Measurements from ENCODE around the gene ADRM1.

The ADRM1 gene

DNA sequence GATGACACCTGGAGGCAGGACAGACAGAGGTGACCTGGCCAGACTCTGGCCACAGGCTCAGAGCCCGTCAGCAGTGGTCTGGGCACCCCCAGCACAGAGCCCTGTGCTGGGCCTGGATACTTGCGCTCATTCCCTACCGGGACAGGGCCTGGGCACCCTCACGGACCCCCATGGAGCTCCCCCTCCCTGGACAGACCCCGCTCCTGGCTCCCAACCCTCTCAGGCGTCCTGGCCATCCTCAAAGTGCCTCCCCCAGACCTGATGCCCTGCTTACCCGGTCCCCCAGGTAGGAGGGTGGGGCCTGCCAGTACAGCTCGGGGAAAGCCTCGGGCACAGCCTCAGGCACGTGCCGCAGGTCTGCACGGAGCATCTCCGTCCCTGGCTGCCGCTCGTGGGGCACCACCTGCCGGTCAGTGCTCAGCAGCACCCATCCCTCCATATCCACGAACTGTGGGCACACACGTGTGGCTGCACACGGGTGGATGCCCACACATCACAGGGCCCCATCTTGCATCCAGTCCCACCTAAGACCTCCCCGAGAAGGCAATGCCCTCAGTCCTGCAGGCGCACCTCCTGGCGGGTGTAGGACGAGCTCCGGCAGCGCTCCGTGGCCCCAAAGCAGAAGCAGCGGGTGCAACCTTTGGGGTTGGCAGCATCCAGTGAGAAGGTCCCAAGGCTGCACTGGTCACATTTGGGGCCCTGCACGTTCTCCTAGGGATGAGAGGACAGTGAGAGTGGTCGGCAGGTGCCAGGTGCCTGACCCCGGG lies 24.3 kb downstream of the ADRM1 start:
- no peak for DNase-seq

DNA sequence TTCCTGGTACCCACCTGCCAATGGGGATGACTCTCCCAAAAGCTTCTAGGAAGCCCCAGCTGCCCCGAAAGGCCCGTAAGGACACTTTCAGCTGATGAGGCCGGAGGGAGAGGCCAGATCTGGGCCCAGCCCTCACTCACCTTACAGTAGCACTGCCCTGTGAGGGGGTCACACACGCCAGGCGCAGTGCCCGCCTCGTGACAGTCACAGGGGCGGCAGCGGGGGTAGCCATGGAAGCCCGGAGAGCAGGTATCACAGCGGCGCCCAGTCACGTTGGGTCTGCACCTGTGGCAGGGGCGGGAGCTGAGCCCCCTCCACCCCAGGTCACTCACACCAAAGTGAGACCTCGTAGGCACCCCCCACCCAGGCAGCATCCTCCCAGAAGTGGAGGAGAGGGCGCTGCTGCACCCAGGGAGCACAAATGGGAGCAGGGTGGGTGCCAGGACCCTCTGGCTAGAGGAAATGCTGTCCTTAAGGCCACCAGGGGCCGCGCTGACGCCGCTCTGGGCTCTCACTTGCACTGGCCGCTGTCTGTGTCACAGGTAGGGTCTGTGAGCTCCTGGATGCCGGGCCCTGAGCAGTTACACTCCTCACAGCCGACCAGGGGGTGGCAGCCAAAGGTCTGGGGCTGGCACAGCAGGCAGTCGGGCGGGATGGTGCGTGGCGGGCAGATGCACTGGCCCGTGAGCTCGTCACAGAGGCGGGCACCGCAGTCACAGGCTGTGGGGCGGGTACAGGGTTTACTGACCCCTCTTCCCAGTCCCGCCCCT lies 25.1 kb downstream of the ADRM1 start:
- DNase-seq = no peak

DNA sequence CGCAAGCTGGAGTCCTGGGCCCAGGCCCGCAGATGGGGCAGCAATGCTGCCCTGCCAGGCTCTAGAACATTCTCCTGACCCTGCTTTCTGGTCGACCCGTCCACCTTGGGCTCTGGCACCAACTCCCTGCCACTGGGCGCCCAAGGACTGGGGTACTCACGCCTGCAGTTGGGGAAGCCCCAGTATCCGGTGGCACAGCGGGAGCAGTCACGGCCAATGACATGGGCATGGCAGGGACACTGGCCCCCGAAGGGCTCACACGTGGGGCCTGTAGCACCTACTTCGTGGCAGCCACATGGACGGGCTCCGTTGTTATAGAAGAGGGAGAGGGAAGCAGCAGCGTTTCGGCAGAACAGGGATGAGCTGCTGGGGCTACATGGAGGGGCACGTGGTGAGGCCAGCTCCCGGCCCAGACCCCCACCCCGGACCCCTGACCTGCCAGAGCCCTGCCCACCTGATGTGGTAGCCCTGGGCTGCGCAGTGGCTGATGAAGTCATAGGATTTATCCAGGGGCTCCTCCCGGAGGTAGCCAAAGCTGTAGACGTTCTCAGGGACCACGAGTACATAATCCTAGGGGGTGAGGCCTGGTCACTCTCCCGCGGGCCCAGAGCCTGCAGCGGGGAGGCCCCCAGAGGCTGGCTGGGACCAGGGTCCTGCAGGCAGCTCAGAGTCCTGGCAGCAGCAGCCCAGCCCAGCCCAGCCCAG lies 26.0 kb downstream of the ADRM1 start:
- no peak for DNase-seq

DNA sequence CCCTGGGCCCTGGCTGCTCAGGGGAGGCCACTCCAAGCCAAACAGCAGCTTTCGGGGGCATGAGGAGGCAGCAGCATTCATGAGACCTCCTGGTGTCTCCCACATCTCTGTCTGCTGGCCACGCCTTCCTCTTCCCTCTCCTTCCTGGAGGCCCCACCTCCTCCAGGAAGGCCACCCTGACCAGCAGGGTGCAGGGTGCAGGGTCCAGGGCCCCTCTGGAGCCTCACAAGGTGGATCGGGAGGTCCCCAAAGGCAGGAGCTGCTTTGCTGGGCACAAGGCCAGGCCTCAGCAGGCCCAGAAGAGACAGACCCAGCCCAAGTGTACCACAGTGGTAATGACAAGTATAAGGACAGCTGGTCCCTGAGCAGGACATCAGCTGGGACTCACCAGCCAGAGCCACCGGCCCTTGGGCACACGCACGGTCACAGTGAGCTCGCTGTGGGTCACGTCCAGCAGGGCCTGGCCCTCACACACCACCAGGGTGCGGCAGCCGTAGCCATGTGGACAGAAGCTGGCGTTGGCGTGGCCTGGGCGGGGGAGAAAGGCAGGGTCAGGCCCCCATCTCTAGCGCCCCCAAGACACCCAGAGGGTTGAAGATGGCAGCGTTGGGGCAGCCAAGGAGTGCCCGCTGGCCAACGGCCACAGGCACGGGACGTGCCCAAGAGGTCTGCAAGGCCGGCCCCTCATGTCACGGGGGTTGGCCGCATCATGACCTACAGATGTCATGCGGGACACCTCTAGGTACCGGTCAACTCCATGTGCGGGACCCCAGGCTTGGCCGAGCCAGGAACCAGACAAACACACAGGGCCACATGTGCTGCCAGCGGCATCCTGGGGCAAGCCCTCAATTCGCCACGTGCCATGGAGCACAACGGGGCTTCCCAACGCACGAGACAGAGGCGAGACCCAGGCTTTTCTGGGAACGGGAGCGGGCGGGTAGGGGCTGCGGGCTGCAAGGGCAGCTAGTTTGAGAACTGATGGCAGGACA lies 26.9 kb downstream of the ADRM1 start:
- DNase-seq = no peak

DNA sequence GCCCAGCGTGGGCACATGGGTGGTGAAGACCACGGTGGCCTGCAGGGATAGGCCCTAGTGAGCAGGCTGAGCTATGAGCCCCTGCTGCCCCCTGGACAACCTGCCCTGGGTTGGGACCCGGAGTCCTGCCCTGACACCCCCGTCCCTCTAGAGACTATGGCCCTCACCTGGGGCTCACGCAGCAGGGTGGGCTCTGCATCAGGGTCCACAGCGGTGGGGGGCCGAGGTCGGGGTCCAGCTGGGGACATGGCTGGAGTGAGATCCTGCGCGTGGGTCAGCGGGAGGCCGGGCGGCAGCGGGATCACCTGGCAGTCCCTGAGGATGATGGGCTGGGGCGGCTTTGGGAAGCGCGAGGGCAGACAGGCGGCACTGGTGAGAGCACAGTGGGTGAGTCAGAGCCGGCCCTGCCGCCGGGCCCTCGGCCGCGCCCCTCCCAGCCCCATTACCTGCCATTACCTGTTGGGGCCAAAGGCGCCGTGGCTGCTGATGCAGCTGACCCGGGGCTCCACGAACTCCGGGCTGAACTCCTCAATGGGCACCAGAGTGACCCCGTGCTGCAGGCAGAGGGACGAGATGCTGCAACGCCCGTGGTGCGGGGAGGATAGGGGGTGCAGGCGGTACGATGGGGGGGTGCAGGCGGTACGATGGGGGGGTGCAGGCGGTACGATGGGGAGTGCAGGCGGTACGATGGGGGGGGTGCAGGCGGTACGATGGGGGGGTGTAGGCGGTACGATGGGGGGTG lies 27.9 kb downstream of the ADRM1 start:
- DNase-seq = no peak

DNA sequence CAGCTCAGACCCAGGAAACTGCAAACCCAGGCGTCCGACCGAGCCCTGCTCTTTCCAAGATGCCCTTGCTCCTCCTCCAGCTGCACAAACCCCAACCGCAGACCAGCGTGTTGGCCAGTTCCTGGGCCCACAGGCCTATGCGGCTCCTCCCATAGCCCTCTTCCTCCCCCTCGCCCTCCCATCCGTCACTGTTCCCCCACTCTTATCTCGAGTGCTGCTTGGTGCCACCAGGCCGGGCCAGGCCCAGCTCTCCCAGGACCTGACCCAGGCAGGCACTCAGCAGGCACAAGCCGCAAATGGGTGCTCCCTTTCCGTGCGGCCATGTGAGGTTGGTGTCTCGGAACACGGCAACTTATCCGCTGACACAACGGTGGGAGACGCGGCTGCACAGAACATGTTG lies 28.6 kb downstream of the ADRM1 start:
- no peak for DNase-seq

DNA sequence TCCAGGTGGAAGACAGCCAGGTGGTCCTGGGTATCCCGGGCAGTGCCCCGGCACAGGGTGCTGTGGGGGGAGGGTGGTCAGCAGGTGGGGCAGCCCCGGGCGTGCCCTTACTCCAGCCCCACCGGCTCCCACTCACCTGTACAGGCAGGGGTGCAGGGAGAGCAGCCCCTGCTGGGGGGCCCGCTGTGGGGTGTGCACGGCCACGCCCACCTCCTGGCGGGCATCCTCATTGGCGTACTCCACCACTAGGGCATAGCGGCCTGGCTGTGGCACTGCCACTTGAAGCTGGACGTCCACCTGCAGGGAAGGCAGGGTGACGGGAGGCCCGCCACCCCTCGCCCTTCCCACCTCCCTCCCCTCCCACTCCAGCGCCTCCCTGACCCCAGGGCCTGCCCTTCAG lies 29.6 kb downstream of the ADRM1 start:
- no peak for DNase-seq

DNA sequence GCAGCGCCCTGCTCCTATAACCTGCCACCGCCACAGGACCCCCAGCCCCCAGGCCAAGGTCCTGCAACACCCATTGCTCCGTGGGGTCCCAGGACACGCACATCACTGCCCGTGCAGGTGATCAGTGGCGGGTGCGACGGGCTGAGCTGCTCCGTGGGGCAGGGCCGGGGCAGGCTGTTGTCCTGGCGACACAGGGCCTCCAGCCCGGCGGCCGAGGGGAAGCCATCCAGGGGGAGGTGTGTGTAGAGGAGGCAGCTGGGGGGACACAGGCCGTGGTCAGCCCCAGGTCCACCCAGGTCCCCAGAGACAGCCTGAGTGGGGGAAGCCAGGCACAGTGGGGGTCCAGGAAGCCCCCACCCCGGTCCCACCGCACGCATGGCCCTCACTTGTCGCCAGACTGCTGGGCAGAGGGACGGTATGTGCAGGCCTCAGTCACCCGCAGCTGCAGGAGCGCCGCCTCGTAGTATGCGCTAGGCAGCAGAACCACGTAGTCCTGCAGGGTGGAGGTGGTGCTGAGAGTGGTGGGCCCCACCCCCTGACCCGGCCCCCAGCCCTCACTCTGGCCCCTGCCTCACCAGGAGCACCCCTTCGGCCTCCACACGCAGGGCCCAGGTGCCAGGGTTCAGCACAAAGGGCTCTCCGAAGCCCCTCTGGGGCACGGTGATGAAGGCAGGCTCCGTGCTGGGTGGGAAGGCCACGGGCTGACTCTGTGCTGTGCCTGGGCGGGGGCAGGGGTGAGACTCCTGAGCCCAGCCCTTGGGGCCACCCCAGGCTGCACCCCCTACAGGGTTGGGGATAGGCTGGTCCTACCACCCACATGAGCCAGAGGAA lies 30.4 kb downstream of the ADRM1 start:
- DNase-seq = no peak

DNA sequence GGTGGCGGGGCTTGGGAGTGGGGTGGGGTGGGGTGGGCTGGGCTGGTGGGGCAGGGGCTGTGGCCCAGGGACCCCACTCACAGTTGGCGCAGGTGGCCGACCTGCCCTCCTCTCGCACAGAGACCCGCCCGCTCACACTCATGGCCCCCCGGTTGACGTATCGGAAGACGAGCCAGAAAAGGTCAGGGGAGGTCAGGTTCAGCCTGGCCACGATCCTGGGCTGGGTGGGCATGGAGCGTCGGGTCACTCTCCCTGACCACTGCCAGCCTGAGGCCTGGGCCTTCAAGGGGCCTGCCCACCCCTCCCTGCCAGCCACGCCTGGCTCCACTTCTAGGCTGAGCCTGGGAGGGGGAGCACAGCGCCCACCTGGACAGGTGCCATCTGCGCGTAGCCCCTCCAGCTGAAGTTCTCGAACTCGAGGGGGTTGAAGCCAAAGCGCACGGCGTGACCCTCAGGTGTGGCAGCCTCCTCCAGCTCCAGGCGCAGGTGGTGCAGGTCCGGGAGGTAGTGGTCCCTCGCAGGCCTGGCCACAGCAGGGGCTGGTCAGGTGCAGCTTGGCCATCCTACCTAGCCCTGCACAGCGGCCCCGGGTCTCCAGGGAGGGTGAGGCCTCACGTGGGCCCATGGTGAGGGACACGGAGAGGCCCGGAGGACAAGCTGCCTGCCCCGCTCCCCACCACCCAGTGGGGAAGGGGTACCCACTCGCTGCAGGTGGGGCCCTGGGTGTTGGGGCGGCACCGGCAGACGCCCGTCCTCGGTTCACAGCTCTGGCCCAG lies 31.2 kb downstream of the ADRM1 start:
- no peak for DNase-seq

DNA sequence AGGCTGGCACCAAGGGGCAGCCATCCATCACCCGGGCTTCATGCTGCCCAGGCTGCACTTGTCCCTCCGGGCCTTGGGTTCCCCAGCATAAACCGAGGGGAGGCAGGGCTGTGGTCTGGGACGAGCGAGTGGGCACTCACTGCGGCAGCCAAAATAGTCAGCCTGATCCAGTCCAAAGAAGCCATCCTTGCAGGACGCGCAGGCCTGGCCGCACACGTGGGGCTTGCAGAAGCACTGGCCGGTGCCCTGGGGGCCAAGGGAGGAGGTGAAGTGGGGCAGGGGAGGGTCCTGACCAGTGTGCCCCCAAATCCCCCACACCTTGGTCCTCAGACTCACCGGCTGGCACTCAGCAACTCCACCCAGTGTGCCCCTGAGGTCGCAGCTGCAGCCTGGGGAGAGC lies 32.1 kb downstream of the ADRM1 start:
- no peak for DNase-seq

DNA sequence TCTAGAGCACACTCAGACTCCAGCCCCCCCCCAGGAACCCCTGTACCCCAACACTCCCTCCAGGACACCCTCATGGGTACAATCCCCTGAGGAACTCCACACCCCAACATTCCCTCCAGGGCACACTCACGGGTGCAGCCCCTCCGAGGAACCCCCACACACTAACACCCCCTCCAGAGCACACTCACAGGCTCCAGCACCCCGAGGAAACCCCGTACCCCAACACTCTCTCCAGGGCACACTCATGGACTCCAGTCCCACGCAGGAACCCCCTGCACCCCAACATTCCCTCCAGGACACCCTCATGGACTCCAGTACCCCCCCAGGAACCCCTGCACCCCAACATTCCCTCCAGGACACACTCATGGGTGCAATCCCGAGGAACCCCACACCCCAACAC lies 32.7 kb downstream of the ADRM1 start:
- no peak for DNase-seq

DNA sequence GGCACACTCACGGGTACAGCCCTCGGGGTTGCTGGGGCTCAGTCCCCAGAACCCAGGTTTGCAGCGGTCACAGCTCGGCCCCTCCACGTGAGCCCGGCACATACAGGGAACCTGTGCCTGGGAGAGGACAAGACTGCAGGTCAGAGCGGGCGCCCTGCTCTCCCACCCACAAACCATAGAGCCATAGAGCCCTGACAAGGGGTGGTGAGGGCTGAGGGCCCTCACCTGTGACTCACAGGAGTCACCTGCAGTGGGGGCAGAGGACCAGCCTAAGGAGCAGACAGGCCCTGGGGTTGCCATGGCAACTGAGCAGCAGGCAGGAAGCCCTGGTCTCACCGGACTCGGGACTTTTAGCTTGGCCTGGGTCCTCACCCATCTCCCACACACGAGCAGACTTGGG lies 33.5 kb downstream of the ADRM1 start:
- DNase-seq = no peak

DNA sequence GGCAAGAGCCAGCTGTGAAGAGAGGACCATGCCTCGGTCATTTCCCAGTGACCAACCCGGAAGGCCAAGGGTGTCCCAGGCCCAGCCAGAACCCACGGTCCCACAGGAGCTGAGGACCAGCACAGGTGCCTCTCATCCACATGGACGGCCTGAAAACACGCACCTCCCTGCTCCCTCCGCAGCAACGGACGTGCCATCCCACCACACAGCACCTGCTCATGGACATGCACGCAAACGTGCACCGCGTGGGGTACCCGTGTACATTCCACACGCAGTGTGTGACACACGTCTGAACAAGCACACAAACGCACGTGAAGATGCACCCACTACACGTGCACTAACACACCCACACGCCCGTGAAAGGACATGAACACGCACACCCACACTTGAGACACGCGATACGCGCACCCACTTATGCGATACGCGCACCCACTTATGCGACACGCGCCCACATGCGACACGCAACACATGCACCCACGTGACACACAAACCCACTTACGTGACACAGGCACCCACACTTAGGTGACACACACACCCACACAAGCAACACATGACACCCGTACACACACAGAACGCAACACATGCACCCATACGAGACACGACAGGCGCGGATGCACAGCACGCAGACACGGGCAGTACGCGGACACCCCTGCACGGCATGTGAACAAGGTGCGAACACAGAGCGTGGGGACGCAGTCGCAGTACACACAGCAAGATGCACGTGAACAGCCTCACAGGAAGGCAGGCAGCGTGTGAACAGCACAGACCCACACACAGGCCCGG lies 34.2 kb downstream of the ADRM1 start:
- DNase-seq = no peak

DNA sequence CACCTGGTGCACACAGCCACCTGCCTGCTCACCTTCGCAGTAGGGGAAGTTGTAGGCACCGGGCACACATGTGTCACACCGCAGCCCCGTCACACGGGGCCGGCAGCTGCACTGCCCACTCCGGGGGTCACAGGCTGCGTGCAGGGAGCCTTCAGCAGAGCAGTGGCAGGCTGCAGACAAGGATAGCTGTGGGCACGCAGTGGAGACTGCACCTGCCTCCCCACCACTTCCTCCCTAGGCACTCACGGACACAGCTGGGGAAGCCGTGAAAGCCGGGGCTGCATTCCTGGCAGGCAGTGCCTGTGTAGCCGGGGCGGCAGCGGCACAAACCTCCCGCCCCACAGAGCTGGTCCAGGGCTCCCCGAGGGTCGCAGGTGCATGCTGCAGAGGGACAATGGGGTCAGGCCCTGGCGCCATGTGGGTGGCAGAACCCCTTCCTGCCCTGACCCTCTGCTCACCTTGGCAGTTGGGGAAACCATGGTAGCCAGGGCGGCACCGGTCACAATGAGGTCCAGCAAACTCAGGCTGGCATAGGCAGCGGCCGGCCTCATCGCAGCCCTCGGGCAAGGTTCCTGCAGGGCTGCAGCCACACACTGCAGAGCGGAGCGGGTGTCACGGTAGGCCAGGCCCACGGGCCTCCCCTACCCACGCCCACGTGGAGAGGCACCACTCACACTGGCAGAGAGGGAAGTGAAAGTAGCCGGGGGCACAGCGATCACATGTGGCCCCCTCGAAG lies 34.9 kb downstream of the ADRM1 start:
- DNase-seq = no peak

DNA sequence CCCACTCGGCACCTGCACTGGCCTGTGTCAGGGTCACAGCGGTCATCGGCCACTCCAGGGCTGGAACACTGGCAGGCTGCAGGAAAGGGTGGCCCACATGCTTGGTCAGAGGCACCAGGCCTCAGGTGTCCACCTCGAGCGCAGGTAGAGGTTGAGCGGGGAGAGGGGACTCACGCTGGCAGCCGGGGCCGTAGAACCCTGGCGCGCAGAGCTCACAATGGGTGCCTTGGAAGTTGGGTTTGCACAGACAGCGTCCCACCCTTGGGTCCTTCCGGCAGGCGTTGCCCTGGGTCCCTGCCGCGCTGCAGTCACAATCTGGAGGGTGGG lies 35.5 kb downstream of the ADRM1 start:
- no peak for DNase-seq

DNA sequence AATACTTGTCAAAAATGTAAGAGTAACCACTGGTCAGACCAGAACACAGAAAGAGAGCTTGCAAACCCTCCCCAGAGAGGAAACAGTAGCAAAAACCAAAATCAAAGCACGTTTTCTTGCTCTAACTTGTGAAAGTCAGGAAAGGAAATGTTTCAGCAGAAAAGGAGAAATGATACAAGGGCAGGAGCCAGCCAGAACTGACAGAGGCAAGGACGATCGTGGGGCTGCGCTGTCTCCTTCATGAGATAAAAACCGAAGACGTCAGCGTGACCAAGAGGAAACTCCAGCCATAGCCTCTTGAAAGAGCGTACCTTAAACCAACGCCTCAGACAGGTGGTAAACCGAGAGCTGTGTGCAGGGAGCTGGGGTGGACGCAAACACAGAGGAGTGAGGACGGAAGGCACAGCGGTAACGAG lies 36.9 kb downstream of the ADRM1 start:
- DNase-seq = no peak

DNA sequence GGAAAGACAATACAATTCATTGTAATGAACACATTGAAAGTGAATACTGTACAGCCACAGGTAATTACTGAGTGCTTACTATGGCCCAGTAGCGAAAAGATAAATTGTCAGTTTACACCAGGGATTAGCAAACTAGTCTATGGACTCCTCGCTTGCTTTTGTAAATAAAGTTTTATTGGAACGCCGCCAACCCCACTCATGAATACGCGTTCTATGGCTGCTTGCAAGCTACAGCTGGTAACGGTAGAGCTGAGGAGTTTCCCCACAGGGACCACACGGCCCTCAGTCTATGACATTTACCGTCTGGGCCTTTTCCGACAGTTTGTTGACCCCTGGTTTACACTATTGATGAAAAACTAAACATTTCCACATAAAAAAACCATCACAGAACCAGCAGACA lies 40.1 kb downstream of the ADRM1 start:
- DNase-seq = peak; percentile 95

DNA sequence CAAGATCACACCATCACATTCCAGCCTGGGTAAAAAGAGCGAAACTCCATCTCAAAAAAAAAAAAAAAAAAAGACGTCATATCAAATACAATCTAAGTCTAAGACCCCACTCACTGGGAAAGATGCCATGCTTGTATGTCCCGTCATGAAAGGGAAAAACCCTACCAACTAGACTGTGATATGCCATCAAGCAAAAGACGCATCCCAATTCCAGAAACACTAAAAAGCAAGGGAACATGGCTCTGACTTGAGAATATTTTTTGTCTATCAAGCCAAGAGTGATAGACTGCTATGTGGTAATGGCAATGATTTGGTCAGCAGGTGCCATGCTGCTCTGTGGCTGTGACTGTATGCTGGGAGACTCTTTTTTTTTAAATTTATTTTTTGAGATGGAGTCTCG lies 41.3 kb downstream of the ADRM1 start:
- no peak for DNase-seq

DNA sequence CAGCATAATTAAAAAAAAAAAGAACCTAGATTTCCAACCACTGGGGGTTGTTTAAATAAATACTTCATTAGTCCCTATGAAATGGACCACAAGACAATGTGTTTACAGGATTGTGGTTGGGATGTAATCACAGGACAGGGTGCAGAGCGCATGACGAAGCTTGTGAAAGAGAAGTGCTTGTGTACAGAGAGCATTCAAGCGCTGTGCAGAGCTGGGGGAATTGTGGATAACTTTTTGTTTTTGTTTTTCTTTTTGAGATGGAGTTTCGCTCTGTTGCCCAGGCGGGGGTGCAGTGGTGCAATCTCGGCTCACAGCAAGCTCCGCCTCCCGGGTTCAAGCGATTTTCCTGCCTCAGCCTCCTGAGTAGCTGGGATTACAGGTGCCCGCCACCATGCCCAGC lies 42.0 kb downstream of the ADRM1 start:
- no peak for DNase-seq

Measured in NCI-H345 (cell line).